GM19240 (cell line): ENCODE data around the gene TTC7B.
"Not testable (repeated sequence)": the region's sequence is repeated elsewhere in the genome, so short reads cannot be mapped to it uniquely, and the experiment has no call there.

ENCODE experiments used
- DNase-seq: peaks from one replicate; pipeline ENCODE4 v3.0.0; 2011; ENCODE audit warnings: low spot score; ENCODE audit not compliant: insufficient read length

The TTC7B gene

DNA sequence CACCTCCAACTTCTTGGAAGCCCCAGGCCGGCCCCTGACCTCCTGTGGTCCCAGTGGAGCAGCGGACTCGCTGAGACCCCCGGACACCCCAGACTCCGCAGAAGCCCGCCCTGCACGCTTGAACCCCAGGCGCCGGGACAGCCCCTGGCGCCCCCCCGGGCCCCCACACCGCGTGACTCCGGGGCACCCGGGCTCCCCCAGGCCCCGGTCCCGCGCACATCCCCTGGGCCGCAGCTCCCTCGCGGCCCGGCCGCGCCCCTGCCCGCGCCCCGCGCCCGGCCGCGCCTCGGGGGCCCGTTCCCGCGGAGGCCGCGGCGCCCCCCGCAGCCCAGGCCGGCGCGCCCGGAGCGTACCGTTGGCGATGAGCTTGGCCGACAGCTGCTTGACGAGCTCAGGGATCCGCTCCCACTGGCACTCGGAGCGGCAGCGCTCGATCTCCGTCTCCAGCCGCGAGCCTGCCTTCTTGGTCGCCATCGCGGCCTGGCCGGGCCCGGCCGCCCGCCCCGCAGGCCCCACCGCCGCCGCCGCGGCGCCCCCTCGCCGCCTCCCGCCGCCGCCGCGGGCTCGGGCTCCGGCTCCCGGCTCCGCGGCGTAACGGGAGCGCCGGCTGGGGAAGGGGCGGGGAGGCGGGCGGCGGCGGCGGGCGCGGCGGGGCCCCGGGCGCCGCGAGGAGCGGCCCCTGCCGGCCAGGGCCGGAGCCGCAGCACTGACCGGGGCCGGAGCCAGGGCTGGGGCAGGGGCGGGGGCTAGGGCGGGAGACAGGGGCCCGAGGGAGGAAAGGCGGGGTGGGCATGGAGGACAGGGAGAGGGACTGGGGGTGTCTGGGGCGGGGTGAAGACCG is at the start of gene TTC7B:
TTC7B (minus strand) TSS at position 609 of the 841 bp plus-strand sequence; CDS start at position 474, 135 bp downstream.
- peak; percentile 61 for DNase-seq

GRCh38 chr14:90864741-90865140 is 48.5 kb upstream of the TTC7B start:
- no peak for DNase-seq

DNA sequence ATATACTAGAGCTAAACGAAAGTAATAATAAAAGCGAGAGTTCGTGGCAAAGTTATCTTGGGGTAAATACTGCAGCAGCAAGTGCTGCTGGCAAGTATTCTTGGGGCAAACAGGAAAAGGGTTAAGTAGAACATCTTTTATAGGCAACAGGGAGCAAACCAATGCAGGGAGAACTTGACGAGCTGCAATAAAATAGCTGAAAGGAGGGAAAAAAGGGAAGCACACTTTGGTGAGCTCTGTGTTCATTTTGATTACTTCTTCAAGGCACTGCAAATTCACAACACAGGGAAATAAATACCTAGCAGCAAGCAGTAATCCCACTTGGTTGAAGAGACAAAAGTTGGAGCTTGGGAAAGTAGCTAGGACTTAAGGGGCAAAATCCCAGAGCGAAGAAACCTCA is 42.3 kb upstream of the TTC7B start:
- DNase-seq: no peak

DNA sequence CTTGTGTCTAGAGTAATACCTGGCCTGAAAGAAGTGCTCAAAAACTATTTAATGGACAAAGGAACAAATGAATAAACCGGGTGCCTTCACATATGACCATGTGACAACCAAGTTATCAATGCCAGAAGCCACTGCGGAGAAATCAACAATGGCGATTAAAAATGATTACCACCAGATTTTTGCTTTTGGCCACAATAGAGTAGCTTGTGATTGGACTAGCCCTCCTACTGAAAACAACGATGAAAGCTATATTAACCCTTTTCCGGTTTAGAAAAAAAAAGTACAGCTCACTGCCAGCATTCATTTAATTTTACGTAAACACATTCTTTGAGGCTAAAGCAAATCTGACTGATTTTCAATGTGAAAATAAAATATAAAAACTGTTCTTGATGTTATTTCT is 41.6 kb upstream of the TTC7B start:
- DNase-seq: no peak

DNA sequence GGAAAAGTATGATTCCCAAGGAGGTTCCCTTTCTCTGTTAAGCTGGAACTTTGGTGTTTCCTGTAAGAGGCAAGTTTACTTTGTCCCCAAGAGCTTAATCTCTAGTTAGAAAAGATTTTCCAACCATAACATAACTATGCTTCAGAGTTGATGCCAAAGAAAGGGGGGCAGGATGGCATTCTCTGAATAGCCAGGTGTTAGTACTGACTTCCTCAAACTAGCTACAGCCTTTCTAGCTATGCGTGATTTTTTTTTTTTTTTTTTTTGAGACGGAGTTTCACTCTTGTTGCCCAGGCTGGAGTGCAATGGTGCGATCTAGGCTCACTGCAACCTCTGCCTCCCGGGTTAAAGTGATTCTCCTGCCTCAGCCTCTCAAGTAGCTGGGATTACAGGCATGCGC is 39.9 kb upstream of the TTC7B start:
- not testable (repeated sequence) for DNase-seq

- DNase-seq: no peak
These were observed 36.9 kb upstream of the TTC7B start for GRCh38 chr14:90853116-90853515.

GRCh38 chr14:90851327-90852036 is 35.3 kb upstream of the TTC7B start:
- DNase-seq: no peak

DNA sequence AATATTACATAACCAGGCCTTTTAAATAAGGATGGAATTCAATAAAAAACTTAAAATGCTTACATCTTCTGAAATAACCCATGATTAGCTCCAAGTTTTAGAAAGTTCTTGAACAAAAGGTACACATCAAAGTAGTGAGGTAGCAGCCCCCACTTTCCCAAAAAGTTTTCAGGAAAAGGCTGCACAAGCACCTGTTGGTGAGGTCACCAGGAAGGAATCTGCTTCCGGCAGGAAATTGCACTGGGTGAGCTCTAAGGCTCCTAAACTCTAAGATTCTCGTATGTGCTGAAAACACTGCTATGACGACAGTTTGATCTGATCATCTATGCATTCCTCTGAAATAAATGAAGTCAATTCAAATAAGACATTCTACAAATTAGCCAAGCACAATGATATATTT is 34.3 kb upstream of the TTC7B start:
- no peak for DNase-seq

- DNase-seq: no peak
These were observed 33.7 kb upstream of the TTC7B start for GRCh38 chr14:90849787-90850444.

- no peak for DNase-seq
These were observed 32.9 kb upstream of the TTC7B start for GRCh38 chr14:90848944-90849731.

GRCh38 chr14:90846511-90846910 is 30.3 kb upstream of the TTC7B start:
- no peak for DNase-seq

DNA sequence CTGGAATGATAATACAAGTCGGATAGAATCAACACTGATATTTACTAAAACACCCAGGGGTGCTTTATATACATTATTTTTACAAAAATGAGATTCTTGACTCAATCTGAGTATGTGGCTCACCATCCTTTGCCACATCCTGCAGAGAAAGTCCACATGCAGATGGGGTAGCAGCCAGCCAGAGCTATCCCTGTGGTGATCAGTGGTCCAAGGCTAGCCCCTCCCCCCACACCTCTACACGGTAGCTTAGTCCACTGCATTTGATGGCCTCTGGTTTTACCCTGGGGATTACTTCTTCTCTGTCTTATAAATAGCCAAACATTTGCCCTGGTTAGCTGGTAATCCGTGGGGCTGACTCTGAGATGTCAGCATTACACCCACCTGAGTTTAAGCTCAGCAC is 28.1 kb upstream of the TTC7B start:
- no peak for DNase-seq

- no peak for DNase-seq
These were observed 26.5 kb upstream of the TTC7B start for GRCh38 chr14:90842726-90843125.

DNA sequence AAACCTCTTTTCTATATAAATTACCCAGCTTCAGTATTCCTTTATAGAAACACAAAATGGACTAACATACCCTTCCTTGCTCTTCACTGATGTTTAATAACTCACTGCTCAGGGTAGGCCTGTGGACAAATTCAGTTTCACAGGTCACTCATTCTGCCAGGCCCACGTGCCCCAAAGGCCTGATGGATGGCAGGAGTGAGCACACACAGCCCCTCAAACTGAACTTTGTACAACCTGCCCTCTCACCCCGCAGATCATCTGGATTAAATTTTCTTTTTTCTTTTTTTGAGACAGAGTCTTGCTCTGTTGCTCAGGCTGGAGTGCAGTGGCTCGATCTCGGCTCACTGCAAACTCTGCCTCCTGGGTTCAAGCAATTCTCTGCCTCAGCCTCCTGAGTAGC is 24.4 kb upstream of the TTC7B start:
- DNase-seq: not testable (repeated sequence)

DNA sequence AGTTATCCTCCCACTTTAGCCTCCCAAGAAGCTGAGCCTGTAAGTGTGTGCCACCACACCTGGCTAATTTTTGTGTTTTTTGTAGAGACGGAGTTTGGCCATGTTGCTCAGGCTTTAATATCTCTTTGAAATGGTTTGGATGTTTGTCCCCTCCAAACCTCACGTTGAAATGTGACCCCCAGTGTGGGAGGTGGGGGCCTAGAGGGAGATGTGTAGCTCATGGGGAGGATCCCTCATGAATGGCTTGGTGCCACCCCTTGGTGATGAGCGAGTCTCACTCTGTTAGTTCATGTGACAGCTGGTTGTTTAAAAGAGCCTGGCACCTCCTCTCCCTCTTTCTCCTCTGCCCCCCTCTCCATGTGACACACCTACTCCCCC is 23.6 kb upstream of the TTC7B start:
- no peak for DNase-seq

GRCh38 chr14:90839024-90839888 is 23.0 kb upstream of the TTC7B start:
- DNase-seq: no peak

GRCh38 chr14:90838531-90838930 is 22.3 kb upstream of the TTC7B start:
- not testable (repeated sequence) for DNase-seq

GRCh38 chr14:90837355-90837754 is 21.1 kb upstream of the TTC7B start:
- DNase-seq: no peak

- DNase-seq: no peak
These were observed 20.4 kb upstream of the TTC7B start for GRCh38 chr14:90836692-90837063.

- DNase-seq: no peak
These were observed 15.6 kb upstream of the TTC7B start for GRCh38 chr14:90831821-90832220.
